ENCODE measurements around the gene ACSL1. TPM values are rescaled to one million over a fixed set of nuclear protein-coding genes. Genes with fewer than 3 reads are reported as not detected.
"Not testable (repeated sequence)": the region's sequence is repeated elsewhere in the genome, so short reads cannot be mapped to it uniquely, and the experiment has no call there.

ACSL1 gene
- total RNA-seq, 2 donors from 2014 or later: 3.8 to 5.2 TPM

- Mint-ChIP-seq H3K27ac (no peak overlapping the region), H3K9me3 (peaks cover 30% of the 10 kb centered on the region), H3K4me3 (no peak overlapping the region), H3K36me3 (ENCODE audit: low read depth) (no peaks in the 10 kb centered on the region), H3K27me3 (ENCODE audit: insufficient read depth) (no peaks in the 10 kb centered on the region), H3K4me1 (peaks cover 2% of the 10 kb centered on the region)
- Histone ChIP-seq H3K9ac (ENCODE audit: extremely low read depth, low read length, poor library complexity, severe bottlenecking) (no peak overlapping the region), H3K27me3 (ENCODE audit: control insufficient read depth, insufficient read depth, low read length, poor library complexity, severe bottlenecking) (no peaks in the 10 kb centered on the region), H3K9me3 (ENCODE audit: control insufficient read depth, low read length) (peaks cover 21% of the 10 kb centered on the region), H3K27ac (ENCODE audit: low read depth, low read length) (no peak overlapping the region), H3K4me3 (ENCODE audit: low read length) (no peak overlapping the region), H3K36me3 (ENCODE audit: control insufficient read depth, insufficient read depth, low read length) (no peaks in the 10 kb centered on the region), H3K4me1 (ENCODE audit: control insufficient read depth, insufficient read depth, low read length) (peaks cover 2% of the 10 kb centered on the region)
- TF ChIP-seq CTCF (conservative IDR thresholded peaks at IDR 0.05): no peak
- peak; percentile 64 for DNase-seq
- 92 to 96% methylated on average over 5 to 20 of the region's 20 CpGs for WGBS, 2 experiments (ENCODE audit: insufficient coverage in 1 of 2, insufficient read length in 1 of 2)
Observed at GRCh38 chr4:184740980-184741391, 84.8 kb downstream of the ACSL1 start.

DNA sequence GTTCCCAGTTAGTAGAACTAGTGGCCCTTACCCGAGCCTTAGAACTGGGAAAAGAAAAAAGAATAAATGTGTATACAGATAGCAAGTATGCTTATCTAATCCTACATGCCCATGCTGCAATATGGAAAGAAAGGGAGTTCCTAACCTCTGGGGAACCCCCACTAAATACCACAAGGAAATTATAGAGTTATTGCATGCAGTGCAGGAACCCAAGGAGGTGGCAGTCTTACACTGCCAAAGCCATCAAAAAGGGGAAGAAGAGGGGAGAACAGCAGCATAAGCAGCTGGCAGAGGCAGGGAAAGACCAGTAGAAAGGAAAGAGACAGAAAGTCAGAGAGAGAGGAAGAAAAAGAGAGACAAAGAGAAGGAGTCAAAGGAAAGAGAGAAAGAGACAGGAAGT lies 86.2 kb downstream of the ACSL1 start:
- peaks cover 21% of the 10 kb centered on the region for H3K9me3 ChIP-seq (ENCODE audit: control insufficient read depth, low read length)
- not testable (repeated sequence) for DNase-seq; H3K4me1 Mint-ChIP-seq; H3K4me3 Mint-ChIP-seq; H3K27ac ChIP-seq (ENCODE audit: low read depth, low read length); H3K4me3 ChIP-seq (ENCODE audit: low read length); H3K9ac ChIP-seq (ENCODE audit: extremely low read depth, low read length, poor library complexity, severe bottlenecking); H3K4me1 ChIP-seq (ENCODE audit: control insufficient read depth, insufficient read depth, low read length); H3K27me3 ChIP-seq (ENCODE audit: control insufficient read depth, insufficient read depth, low read length, poor library complexity, severe bottlenecking); H3K27ac Mint-ChIP-seq; H3K27me3 Mint-ChIP-seq (ENCODE audit: insufficient read depth); H3K36me3 Mint-ChIP-seq (ENCODE audit: low read depth); H3K36me3 ChIP-seq (ENCODE audit: control insufficient read depth, insufficient read depth, low read length)
- H3K9me3 Mint-ChIP-seq: peaks cover 30% of the 10 kb centered on the region
- 88% methylated on average over 1 of the region's 1 CpG; no CpG with 5 or more reads in 1 of the 2 experiments for WGBS, 2 experiments (ENCODE audit: insufficient coverage in 1 of 2, insufficient read length in 1 of 2)

DNA sequence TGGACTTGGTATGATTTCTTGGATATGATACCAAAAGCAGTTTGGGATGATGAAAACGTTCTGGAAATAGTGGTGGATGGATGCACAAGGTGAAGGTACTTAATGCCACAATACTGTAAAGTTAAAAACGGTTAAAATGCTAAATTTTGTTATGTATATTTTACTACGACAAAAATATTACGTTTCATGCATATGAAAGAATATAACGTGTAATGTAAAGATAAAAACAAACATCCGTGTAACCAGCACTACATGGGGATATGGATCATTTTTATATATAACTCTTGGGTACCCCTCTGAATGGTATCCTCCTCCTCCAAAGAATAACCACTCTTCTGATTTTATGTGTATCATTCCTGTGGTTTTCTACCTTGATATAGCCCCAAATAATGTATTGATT lies 91.0 kb downstream of the ACSL1 start:
- 73 to 74% methylated on average over 5 of the region's 6 CpGs for WGBS, 2 experiments (ENCODE audit: insufficient coverage in 1 of 2, insufficient read length in 1 of 2)
- Histone ChIP-seq H3K27ac (ENCODE audit: low read depth, low read length) (no peak overlapping the region), H3K27me3 (ENCODE audit: control insufficient read depth, insufficient read depth, low read length, poor library complexity, severe bottlenecking) (no peaks in the 10 kb centered on the region), H3K9ac (ENCODE audit: extremely low read depth, low read length, poor library complexity, severe bottlenecking) (no peak overlapping the region), H3K36me3 (ENCODE audit: control insufficient read depth, insufficient read depth, low read length) (peaks cover 8% of the 10 kb centered on the region), H3K4me1 (ENCODE audit: control insufficient read depth, insufficient read depth, low read length) (no peaks in the 10 kb centered on the region), H3K9me3 (ENCODE audit: control insufficient read depth, low read length) (peaks cover 3% of the 10 kb centered on the region), H3K4me3 (ENCODE audit: low read length) (peak overlapping the region; percentile 75)
- peaks cover 3% of the 10 kb centered on the region for H3K9me3 Mint-ChIP-seq
- peaks cover 2% of the 10 kb centered on the region for H3K27me3 Mint-ChIP-seq (ENCODE audit: insufficient read depth)
- no peak overlapping the region for H3K27ac Mint-ChIP-seq
- no peak for DNase-seq
- no peak for TF ChIP-seq CTCF (conservative IDR thresholded peaks at IDR 0.05)
- peak overlapping the region; percentile 97 for H3K4me3 Mint-ChIP-seq
- H3K36me3 Mint-ChIP-seq (ENCODE audit: low read depth): peaks cover 8% of the 10 kb centered on the region
- H3K4me1 Mint-ChIP-seq: peaks cover 13% of the 10 kb centered on the region
